OCI-LY7 (cell line): ENCODE results near the gene PADI3.

ENCODE experiments used
- EZH2phosphoT487 ChIP-seq: fragments of 200-600 bp; sonication (generic); IDR thresholded peaks from 2 replicates; pipeline ENCODE4 v1.6.1; 2018; ENCODE audit warnings: low read depth, borderline replicate concordance, mild to moderate bottlenecking, mixed run types, antibody characterized with exemption, low read length, moderate library complexity, mixed read lengths
- TF ChIP-seq, protein P1 (sequence below): fragments of 200-600 bp; sonication (generic); conservative IDR thresholded peaks from 2 replicates; pipeline ENCODE4 v1.5.1; 2014; ENCODE audit warnings: mild to moderate bottlenecking, antibody characterized with exemption, low read length, moderate library complexity, mixed read lengths

DNA sequence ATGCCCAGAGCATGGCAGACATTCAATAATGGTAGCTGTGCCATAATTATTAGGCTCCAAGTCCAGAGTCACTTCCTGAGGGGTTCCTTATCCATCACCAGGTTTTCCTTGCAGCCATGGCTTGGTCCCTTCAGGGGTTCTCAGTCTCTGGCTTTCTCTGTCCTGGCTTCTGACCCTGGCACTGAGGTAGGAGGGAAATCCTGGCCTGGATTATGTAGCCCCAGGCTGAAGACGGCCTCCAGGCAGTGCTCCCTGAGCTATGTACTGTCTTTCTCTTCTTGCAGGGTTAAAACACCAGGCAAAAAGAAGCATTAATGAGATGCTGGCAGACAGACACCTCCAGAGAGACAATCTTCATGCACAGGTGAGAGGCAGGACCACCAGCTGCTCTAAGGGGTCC is 9.5 kb upstream of the PADI3 start:
- TF ChIP-seq, protein P1, sequence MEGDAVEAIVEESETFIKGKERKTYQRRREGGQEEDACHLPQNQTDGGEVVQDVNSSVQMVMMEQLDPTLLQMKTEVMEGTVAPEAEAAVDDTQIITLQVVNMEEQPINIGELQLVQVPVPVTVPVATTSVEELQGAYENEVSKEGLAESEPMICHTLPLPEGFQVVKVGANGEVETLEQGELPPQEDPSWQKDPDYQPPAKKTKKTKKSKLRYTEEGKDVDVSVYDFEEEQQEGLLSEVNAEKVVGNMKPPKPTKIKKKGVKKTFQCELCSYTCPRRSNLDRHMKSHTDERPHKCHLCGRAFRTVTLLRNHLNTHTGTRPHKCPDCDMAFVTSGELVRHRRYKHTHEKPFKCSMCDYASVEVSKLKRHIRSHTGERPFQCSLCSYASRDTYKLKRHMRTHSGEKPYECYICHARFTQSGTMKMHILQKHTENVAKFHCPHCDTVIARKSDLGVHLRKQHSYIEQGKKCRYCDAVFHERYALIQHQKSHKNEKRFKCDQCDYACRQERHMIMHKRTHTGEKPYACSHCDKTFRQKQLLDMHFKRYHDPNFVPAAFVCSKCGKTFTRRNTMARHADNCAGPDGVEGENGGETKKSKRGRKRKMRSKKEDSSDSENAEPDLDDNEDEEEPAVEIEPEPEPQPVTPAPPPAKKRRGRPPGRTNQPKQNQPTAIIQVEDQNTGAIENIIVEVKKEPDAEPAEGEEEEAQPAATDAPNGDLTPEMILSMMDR: no peak
- TF ChIP-seq EZH2phosphoT487: no peak
